Lower leg skin (tissue), 3 donors: ENCODE data around the gene DCTN1.

Experiments
- POLR2A ChIP-seq, 2 donors: fragments of 450-650 bp; IDR thresholded peaks; one replicate each; pipeline ENCODE4 v1.6.1; 2016 to 2017; ENCODE audit warnings: antibody characterized with exemption in 2 of 2, mild to moderate bottlenecking in 1 of 2, moderate library complexity in 1 of 2
- TF ChIP-seq, protein P1 (sequence below), 3 donors: fragments of 450-650 bp; IDR thresholded peaks; one replicate each; pipeline ENCODE4 v1.5.1; 2016; ENCODE audit warnings: antibody characterized with exemption in 3 of 3, mild to moderate bottlenecking in 3 of 3, moderate library complexity in 2 of 3

DNA sequence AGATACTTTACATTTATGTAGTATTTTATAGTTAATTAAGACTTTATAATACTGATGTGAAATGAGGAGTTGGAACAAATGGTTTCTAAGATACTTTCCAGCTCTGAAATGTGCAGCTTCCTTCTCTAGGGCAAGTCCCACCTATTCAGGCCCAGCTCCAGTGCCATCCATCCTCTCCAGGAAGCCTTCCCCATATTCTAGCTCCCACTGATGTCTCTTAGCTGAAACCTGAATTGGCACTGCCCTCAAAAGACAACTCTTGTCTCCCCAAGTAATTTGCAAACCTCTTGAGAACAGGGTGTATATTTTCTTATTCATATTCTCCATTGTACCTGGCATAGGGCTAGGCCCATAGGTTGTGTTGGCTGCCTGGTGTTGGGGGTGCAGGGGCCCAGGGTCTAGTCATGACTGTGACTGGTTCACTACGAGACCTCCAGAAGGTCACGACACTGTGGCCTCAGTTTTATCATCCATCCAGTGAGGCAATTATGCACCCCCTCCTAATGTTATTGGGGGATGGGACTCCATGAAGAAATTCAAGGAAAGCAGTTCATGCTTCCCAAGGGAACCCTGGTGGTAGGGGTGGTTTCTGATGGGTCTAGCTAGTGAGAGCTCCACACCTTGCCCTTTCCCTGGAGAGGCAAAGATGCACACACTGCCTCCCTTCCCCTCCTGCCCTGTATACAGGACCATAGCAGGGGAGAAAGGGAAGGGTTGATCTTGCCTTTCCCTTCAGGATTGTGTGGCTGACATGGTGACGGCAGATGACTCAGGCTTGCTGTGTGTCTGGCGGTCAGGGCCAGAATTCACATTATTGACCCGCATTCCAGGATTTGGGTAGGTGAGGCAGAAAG, 44.3 kb upstream of the DCTN1 start:
- TF ChIP-seq, protein P1, sequence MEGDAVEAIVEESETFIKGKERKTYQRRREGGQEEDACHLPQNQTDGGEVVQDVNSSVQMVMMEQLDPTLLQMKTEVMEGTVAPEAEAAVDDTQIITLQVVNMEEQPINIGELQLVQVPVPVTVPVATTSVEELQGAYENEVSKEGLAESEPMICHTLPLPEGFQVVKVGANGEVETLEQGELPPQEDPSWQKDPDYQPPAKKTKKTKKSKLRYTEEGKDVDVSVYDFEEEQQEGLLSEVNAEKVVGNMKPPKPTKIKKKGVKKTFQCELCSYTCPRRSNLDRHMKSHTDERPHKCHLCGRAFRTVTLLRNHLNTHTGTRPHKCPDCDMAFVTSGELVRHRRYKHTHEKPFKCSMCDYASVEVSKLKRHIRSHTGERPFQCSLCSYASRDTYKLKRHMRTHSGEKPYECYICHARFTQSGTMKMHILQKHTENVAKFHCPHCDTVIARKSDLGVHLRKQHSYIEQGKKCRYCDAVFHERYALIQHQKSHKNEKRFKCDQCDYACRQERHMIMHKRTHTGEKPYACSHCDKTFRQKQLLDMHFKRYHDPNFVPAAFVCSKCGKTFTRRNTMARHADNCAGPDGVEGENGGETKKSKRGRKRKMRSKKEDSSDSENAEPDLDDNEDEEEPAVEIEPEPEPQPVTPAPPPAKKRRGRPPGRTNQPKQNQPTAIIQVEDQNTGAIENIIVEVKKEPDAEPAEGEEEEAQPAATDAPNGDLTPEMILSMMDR (IDR thresholded peaks at IDR 0.05): no peak
- TF ChIP-seq POLR2A (IDR thresholded peaks at IDR 0.05): no peak
